Stimulated activated CD4-positive, alpha-beta T cell treated with anti-CD3 and anti-CD28 coated beads, TNF-alpha, amount 100 ng/mL, for 4 hours (primary cell): Measurements from ENCODE around the gene CPSF7.
A peak's percentile ranks its signal among the peaks of the same experiment; 100 is the strongest.
"Not testable (repeated sequence)": the region's sequence is repeated elsewhere in the genome, so short reads cannot be mapped to it uniquely, and the experiment has no call there.

ENCODE experiments used
- DNase-seq, 3 experiments: peaks; one replicate each; pipeline ENCODE4 v3.0.0-alpha.2; 2020; ENCODE audit warnings: low read depth in 3 of 3

CPSF7 gene

DNA sequence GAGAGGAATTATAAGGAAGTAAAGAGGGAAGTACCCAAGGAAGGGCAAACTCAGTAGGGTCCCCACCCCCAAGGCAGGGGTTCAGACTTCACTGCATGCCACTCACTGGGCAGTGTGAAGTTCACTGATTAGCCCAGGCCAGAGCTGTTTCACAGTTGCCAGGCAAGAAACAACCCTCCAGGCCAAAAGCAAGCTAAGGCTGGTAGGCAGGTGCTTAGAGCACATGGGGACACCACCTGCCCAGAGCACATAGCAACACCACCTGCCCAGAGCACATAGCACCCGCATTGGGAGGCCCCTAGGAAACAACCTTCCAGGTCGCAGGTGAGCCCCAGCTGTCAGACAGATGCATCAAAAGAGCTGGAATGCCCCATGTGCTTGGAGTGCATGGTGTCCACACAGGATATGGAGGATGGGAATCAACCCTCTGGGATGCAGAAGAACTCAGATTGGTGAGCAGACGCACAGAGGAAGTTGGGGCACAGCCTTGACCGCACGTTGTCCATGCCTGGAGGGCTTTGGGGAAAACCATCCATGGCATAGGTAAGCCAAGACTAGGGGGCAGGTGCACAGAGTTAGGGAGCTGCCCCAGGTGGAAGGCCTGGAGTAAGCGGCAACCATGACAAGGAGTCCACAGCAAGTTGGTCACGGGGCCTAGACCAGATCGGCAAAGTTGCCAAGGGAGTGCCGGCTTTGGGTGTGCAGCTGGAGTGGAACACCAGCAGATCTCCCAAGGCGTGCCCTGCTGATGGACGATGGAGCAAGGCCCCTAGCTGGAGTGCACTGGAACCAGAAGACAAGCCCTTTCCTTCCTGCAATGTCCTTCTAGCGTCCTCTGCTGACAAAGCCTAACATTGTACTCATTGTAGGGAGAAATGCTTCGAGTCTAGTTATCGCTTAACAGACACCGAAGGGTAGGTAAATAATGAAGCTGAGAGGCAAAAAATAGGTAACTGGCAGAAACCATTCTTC lies 45.2 kb downstream of the CPSF7 start:
- DNase-seq = no peak

DNA sequence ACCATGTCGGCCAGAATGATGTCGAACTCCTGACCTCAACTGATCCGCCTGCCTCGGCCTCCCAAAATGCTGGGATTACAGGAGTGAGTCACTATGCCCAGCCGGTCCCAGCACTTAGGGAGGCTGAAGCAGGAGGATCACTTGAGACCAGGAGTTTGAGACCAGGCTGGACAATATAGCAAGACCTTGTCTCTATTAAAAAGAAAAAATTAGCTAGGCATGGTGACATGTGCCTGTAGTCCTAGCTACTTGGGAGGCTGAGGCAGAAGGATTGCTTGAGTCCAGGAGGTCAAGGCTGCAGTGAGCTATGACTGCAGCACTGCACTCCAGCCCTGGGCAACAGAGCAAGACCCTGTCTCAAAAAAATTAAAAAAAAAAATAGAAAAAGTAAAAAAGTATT lies 45.9 kb downstream of the CPSF7 start:
- DNase-seq = not testable (repeated sequence)

DNA sequence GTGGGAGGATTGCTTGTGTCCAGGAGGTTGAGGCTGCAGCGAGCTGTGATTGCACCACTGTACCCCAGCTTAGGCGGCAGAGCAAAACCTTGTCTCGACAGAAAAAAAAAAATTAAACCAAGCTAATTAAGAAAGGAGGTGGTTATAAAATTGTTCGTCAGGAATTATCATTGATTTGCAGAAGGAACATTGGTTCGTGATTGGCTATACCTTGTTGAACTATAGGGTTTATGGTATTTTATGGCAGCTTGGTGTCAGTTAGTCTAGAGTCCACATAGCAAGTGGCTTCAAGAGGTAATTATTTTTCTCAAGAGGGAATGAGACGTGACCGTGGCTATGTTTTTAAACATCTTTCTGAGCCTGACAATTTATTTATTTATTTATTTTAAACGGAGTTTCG lies 48.9 kb downstream of the CPSF7 start:
- DNase-seq = no peak

DNA sequence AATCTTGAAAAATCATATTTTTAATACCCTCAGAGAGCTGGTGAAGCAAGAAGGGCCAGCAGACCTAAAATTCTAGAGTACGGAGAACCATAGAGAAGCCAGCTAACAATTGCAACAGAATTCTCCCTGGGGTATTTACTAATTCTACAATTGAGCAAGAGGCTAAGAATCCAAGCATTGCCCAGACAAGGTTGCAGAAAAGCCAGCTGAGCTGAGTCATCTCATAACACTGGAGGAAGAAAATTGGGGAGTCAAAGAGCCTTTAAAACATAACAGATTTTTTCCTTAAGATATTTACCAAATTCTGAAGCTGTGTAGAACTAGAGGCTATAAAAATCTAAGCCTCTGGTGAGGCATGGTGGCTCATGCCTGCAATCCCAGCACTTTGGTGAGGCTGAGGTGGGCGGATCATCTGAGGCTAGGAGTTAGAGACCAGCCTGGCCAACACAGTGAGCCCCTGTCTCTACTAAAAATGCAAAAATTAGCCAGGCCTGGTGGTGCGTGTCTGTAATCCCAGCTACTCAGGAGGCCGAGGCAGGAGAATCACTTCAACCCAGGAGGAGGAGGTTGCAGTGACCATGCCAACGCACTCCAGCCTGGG lies 51.0 kb downstream of the CPSF7 start:
- no peak for DNase-seq

DNA sequence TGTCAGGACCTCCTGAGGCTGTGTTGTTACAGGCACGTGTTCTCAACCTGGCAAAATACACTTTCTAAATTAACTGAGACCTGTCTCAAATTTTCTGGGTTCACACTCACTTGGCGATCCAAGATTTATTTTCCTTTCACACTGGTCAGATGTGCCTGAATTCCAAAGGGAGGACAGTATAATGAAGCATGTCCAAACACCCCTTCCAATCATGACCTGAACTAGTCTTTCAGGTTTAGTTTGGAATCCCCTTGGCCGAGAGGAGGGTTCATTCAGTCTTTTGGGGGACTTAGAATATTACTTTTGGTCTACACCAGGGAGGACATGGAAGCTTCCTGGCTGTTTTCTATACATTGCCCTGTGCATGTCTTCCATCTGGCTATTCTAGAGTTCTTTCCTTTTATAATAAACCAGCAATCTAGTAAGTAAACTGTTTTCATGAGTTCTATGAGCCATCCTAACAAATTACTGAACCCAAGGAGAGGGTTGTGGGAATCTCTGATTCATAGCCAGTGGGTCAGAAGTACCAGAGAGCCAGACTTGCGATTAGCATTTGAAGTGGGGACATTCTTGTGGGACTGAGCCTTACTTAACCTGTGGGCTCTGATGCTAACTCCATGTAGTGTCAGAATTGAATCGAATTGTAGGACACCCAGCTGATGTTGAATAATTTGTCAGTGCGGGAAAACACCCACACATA lies 52.2 kb downstream of the CPSF7 start:
- no peak for DNase-seq

DNA sequence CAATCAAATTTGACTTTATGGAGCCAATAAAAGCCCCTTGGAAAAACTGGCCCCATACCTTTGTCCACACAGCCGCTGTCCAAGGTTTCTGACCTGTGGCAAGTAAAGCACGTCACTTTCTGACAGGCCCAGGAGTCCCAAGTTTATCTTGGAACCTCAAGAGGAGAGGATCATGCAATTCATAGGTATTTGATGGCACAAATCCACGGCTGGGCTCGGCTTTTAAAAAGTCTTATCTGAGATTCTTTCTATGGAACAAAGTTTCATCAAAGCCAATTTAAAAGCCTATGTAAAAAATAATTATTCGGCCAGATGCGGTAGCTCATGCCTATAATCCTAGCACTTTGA lies 54.0 kb downstream of the CPSF7 start:
- no peak for DNase-seq

DNA sequence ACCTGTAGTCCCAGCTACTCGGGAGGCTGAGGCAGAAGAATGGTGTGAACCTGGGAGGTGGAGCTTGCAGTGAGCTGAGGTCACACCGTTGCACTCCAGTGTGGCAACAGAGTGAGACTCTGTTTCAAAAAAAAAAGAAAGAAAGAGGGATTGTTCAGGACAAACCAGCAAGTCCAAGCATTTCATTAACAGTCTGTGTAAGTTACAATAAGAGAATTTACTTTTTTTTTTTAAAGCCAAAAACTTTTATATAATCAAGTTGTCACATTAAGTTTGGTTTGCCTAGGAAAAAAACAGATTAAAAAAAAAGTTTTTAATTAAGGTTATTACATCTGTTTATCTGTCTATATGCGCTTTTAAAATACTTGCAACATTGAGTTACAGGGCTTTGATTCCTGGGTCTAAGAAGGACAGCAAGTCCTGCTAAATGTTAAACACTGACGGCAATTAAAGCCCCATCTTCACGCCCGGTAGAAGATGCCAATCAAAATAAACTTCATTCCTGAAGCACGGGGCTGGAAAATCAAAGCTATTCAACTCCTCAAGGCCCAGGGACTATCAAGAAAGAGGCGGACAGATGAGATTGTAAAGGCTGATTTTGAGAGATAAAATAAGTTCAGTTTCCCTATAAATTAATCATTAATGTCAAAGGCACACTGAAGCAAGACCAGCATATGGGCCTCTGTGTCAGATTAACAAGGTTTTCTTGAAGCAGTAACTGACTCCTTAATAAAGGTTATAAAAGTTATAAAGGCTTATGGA lies 56.9 kb downstream of the CPSF7 start:
- no peak for DNase-seq

DNA sequence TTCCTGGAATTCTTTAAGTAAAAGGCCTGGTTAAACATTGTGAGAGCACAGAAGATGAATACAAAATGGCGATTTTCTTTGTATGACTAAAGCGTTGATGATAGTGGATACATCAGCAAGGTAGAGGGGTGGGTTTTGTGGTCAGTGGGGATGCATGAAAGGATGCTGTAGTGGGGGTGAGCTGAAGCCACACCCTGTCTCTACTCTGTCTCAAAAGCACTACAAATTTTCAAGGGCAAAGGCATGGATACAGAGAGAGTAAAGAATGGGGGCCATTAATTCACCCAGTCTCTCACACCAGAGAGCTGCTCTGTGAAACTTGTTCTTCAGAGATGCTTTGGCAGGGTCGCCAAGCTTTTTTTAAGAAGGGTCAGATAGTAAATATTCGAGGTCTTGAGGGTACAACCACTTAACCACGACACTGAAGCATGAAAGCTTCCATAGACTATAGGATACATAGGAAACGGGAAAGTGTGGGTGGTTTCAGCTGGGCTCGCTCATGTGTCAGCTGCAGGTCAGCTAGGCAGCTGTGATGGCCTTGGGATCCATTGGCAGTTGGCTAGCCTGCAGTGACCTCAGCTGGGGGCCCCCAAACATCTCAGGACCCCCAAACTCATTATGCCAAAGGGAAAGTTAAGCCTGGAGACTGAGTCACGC lies 59.3 kb downstream of the CPSF7 start:
- DNase-seq = no peak

DNA sequence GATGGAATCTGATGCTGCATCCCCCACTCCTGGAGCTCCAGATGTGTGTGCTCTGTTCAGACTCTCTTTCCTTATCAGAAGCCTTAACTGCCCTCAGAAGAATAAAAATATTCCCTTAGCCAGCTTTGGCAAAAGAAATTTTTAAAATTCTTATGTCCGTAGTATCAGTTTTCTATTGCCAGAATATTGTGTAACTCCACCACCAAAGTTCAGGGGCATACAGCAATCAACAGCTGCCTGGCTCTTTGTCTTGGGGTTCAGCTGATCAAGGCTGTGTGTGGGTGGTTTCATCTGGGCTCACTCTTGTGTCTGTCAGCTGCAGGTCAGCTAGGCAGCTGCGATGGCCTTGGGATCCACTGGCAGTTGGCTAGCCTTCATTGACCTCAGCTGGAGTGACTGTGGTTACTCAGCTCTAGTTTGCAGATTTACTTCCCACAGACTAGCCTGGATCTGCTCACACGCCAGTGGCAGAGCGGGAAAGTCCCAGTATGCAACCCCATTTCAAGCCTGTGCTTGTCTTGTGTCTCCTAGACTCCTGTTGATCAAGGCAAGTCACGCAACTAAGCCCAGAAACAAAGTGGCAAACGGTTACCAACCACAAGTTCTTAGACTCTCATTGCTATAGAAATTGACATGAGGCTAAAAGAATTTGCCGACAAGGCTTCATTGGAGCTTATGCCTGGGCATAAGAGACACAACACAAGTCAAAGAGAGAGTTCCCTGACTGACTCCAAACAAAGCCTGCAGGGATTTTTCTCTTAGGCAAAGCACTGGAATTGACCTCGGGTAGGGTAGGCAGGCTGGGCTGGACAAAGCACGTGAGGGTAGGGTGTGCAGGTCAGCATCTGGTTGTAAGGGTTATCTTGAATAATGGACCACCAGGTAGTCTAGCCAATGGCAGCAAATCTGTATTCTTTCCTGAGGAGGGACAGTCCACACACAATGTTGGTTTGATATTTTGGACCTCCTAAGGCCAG lies 60.1 kb downstream of the CPSF7 start:
- DNase-seq = no peak

DNA sequence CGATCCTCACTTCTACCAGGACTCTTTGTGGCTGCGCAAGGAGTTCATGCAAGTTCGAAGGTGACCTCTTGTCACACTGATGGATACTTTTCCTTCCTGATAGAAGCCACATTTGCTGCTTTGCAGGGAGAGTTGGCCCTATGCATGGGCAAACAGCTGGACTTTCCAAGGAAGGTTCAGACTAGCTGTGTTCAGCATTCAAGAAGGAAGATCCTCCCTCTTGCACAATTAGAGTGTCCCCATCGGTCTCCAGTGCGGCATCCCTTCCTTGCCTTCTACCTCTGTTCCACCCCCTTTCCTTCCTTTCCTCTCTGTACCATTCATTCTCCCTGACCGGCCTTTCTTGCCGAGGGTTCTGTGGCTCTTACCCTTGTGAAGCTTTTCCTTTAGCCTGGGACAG lies 61.1 kb downstream of the CPSF7 start:
- no peak for DNase-seq

DNA sequence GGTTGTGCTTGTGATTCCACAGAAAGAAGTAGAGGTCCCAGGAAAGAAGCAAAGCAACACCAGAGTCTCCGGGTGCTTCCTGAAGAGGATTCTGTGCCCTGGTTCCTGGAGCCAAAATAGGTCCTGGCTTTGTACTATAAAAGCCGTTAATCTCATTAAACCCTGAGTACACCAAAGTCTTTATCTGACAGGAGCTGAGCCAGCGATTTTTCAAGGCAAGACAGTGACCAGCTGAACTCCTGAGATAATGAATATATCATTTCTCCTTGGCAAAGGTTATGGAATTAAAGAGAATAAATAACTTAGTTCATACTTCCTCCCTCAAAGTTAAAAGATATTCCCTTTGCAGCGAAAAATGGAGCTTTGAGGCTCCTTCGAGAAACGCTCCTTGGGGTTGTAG lies 62.4 kb downstream of the CPSF7 start:
- DNase-seq = no peak

DNA sequence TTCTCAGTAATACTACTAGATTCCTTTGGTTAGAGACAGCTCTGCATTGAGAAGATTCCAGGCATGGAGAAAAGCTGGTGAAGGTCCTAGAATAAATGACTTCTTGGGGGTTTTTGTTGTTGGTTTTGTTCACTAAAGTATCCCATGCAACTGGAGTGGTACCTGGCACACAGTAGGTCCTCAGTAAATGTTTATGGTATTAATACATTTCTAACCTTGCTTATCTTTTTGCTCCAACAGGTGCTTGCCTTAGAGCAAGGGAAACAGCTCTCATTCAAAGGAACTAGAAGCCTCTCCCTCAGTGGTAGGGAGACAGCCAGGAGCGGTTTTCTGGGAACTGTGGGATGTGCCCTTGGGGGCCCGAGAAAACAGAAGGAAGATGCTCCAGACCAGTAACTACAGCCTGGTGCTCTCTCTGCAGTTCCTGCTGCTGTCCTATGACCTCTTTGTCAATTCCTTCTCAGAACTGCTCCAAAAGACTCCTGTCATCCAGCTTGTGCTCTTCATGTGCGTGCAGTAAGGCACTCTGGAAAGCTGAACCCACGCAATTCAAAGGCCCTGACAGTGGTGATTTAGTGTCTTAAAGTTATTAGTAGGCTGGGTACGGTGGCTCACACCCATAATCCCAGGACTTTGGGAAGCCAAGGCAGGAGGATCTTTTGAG lies 65.6 kb downstream of the CPSF7 start:
- no peak for DNase-seq

DNA sequence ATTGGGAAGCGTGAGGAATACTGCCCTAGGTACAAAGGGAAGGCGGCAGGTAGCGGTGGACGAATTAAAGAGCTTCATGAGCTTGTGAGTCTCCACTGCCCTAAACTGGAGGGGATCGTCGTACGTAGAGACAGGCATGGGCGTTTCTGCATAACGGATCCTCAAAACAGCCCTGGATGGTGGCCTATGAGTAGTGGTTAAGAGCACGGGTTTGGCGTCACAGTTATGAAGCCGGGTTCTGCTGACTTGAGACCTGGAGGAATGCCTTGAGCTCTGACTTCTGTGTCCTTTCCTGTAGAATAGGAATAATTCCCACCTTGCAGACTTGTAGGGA lies 67.3 kb downstream of the CPSF7 start:
- peak in 2 of 3 experiments; percentile 6 to 9 for DNase-seq

DNA sequence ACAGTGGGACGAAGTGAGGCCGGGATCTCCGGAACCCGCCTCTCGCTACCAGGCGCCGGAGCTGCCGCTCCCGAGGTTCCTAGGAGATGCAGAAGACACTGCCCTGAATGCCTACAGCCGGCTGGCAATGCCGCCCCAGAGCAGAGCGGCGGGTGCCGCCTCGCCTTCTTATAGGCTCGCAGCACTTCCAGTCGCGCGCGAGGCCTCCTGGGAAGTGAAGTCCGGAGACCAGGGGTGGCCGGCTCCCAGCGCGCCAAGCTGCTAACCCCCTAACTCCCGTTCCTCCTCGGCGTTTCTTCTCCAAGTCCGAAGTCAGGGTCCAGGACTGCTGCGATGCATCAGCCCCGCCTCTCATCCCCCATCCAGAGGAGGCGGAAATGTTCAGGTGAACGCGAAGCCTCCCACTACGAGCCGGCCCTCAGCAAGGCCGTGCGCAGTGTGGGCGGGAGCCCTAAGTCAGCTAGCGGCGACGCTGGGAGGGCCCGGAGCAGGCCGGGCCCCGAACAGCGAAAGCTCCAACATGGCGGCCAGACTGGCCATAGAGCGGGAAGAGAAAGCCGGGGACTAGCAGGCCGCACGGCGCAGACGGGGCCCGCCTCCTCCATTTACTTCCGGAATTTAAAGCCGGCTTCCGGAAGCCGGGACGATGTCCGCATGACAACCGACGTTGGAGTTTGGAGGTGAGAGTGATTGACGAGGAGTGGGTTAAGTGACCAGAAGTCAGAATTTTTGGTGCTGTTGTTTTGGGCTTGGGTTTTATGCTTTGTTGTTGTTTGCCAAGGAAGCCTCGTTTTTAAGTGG lies 67.8 kb downstream of the CPSF7 start, which contains the start of the genes CYB561A3 and TMEM138:
Gene CYB561A3 (minus strand): TSS at position 142 of the 801 bp plus-strand sequence. CDS start 5,169 bp downstream, outside the sequence.
Gene TMEM138 (plus strand): TSS at position 634 of the 801 bp plus-strand sequence. CDS start 2,017 bp downstream, outside the sequence.
- peak; percentile 70 to 77 (median 71) for DNase-seq

DNA sequence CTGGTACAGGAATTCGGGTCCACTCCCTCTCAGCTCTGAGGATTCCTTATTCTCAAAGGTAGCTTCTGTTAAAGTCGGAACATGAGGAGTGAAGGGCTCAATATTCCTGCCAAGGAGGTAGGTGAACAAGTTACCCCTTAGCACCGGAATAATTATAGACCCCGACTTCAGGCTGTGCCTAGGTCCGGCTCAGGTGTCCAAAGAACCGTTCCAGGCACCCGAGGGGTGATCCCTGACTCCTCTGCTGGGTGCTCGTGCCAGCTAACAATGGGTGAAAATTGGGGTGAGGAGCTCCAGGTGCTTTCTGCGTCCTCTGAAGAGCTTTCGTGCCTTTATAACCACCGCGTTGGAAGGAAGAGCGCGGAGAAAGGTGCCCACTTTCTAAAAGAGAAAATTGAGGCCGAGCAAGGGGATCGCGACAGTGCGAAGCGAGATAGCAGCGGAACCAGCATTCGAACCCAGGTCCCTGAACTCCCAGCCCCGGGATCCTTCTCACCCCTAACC lies 68.5 kb downstream of the CPSF7 start:
- no peak for DNase-seq

DNA sequence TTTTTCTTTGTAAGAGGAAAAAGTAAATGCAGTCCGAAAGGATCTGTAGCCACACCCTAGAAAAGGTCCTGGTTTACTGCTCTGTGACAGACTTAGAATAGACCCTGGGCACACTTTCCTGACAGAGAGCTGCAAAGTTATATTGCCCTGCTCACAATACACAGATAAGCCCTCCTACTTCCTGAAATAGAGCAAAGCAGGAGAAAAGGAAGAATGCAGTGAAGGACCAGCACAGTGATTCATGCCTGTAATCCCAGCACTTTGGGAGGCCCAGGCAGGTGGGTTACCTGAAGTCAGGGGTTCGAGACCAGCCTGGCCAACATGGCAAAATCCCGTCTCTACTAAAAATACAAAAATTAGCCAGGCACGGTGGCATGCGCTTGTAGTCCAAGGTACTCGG lies 70.3 kb downstream of the CPSF7 start:
- no peak for DNase-seq

DNA sequence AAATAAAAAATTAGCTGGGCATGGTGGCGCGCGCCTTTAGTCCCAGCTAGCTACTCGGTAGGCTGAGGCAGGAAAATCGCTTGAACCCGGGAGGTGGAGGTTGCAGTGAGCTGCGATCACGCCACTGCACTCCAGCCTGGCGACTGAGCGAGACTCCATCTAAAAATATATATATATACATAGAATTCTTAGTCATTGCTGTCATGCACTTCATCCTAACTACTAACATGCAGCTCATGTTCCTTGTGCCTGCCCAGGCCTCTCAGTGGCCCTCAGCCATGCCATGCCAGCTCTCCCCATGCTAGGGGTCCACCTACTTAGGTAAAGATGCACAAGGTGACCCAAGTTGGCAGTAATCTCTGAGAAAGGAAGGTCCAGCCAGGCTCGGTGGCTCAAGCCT lies 71.2 kb downstream of the CPSF7 start:
- no peak for DNase-seq

DNA sequence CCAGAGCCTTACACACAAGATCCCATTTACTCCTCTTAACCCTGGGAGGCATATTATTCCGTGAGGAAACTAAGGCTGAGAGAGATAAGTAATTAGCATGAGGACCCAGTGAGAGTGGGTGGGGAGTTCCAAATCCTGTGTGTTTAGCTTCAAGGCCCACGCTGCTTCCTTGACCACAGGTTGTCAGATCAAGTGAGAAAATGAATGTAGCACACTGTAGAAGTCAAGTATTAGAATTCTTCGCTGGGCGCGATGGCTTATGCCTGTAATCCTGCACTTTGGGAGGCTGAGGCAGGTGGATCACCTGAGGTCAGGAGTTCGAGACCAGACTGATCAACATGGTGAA lies 71.9 kb downstream of the CPSF7 start:
- no peak for DNase-seq
